GM18502 (cell line): ENCODE data around the gene TNFRSF8.

Source experiments
- ATAC-seq: cut with Tn5 transposase; IDR thresholded peaks from one replicate; pipeline ENCODE4 v1.9.1; 2021; ENCODE audit warnings: mild to moderate bottlenecking; ENCODE audit not compliant: unreplicated experiment, poor library complexity

Gene TNFRSF8

GRCh38 chr1:12112711-12113161 is 49.6 kb downstream of the TNFRSF8 start:
- ATAC-seq, result no peak

GRCh38 chr1:12113433-12114339 is 50.6 kb downstream of the TNFRSF8 start:
- ATAC-seq, result no peak

GRCh38 chr1:12114340-12114683 is 51.2 kb downstream of the TNFRSF8 start:
- ATAC-seq, result no peak

GRCh38 chr1:12114916-12115315 is 51.8 kb downstream of the TNFRSF8 start:
- no peak for ATAC-seq

- no peak for ATAC-seq
These were observed 58.3 kb downstream of the TNFRSF8 start for GRCh38 chr1:12121212-12122003.

GRCh38 chr1:12123172-12123571 is 60.1 kb downstream of the TNFRSF8 start:
- no peak for ATAC-seq

- ATAC-seq, result no peak
These were observed 61.8 kb downstream of the TNFRSF8 start for GRCh38 chr1:12124693-12125421.

- ATAC-seq, result no peak
These were observed 62.6 kb downstream of the TNFRSF8 start for GRCh38 chr1:12125422-12126355.

- no peak for ATAC-seq
These were observed 63.7 kb downstream of the TNFRSF8 start for GRCh38 chr1:12126781-12127180.

GRCh38 chr1:12127206-12127810 is 64.2 kb downstream of the TNFRSF8 start:
- ATAC-seq, result no peak

GRCh38 chr1:12128120-12128519 is 65.0 kb downstream of the TNFRSF8 start:
- ATAC-seq, result no peak

GRCh38 chr1:12129624-12130023 is 66.5 kb downstream of the TNFRSF8 start:
- no peak for ATAC-seq

GRCh38 chr1:12130466-12131130 is 67.5 kb downstream of the TNFRSF8 start:
- ATAC-seq, result no peak

- ATAC-seq, result no peak
These were observed 69.0 kb downstream of the TNFRSF8 start for GRCh38 chr1:12132078-12132477.

GRCh38 chr1:12134716-12135115 is 71.6 kb downstream of the TNFRSF8 start:
- ATAC-seq, result no peak

GRCh38 chr1:12135612-12136011 is 72.5 kb downstream of the TNFRSF8 start:
- ATAC-seq, result no peak

GRCh38 chr1:12136916-12137610 is 74.0 kb downstream of the TNFRSF8 start:
- ATAC-seq, result no peak
